HG03045 (cell line): Measurements from ENCODE around the gene ATP2A1.
"Not testable (repeated sequence)": the region's sequence is repeated elsewhere in the genome, so short reads cannot be mapped to it uniquely, and the experiment has no call there.

Experiments used
- ATAC-seq: cut with Tn5 transposase; IDR thresholded peaks from one replicate; pipeline ENCODE4 v1.9.1; 2021; ENCODE audit warnings: mild to moderate bottlenecking, moderate library complexity; ENCODE audit not compliant: unreplicated experiment

ATP2A1 gene

GRCh38 chr16:28858421-28858820, 19.9 kb upstream of the ATP2A1 start:
- ATAC-seq: no peak

DNA sequence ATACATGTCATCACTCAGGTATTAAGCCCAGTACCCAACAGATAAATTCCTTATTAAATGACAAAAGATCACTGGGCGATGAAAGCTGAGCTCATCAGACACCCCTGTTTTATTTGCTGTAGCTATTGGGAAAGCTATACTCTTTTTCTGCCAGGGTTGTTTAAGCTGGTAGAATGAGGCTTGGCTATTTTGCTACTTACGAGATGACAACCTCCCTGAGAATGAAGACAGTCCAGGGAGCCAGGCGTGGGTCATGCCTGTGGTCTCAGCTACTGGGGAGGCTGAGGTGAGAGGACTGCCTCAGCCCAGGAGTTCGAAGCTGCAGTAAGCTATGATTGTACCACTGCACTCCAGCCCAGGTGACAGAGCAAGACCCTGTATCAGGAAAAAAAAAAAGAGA, 19.0 kb upstream of the ATP2A1 start:
- ATAC-seq: no peak

- ATAC-seq: no peak
Observed at GRCh38 chr16:28863929-28864793, 14.1 kb upstream of the ATP2A1 start.

DNA sequence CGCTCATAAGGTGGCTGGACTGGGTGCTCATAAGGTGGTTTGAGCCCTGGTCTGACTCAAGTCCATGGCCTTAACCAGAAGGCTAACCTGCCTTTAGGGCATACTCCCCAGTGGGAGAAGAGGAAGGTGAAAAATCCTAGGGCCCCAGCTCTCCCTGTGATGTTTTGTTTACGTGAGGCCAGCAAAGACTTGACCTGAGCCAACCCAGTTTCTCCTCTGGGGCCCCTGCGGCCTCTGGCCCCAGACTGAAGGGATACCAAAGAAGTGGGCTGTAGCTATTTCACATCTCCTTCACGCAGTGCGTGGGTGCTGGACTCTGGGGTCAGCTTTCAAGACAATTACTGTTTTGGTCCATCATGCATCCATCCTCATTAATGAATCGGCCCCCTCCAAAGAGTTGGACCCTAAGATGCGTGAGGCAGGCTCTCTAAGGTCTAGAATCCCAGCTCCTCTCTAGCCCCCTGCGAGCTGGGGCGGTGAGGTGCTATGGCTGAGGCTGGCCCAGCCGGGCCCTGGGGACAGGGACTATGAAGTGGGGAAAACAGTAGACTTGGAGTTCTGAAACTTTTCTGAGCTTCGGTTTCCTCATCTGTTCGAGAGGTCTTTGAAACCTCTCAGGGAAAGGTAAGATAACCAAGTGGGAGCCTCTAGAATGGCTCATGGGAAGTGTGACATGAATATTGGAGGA, 13.1 kb upstream of the ATP2A1 start:
- ATAC-seq: no peak

GRCh38 chr16:28865722-28866453, 12.4 kb upstream of the ATP2A1 start:
- ATAC-seq: no peak

DNA sequence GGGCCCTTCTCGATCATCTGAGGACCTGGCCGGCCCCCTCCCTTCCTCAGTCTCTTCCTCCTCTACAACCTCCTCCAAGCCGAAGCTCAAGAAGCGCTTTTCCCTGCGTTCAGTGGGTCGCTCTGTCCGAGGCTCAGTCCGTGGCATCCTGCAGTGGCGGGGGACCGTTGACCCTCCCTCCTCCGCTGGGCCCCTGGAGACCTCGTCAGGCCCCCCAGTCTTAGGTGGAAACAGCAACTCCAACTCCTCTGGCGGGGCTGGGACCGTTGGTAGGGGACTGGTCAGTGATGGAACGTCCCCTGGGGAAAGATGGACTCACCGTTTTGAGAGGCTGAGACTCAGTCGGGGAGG, 11.9 kb upstream of the ATP2A1 start:
- no peak for ATAC-seq

DNA sequence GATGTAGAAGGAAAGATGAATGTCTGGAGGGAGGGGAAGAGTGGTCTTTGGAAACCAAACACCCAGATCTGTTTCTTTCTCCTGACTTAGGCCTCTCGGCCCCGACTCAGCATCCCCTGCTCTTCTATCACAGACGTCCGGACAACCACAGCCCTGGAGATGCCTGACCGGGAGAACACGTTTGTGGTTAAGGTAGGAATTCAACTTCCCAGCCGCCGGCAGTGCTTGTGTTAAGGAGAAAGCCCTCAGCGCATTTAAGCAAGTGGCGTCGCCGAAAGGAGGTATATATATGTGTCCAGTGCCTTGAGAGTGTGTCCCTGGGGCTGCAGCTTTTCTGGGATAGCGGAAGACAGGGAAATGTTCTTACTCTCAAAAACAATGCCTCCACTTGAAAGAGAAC, 11.0 kb upstream of the ATP2A1 start:
- no peak for ATAC-seq

DNA sequence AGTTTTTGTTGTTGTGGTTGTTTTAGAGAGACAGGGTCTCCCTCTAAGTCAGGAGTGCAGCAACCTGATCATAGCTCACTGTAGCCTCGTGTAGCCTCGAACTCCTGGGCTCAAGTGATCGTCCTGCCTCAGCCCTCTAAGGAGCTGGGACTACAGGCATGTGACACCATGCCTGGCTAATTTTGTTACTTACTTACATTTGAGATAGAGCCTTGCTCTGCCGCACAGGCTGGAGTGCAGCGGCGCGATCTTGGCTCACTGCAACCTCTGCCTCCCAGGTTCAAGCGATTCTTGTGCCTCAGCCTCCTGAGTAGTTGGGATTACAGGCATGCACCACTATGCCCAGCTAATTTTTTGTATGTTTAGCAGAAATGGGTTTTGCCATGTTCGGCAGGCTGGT, 10.6 kb upstream of the ATP2A1 start:
- ATAC-seq: not testable (repeated sequence)

- no peak for ATAC-seq
Observed at GRCh38 chr16:28869201-28869600, 9.1 kb upstream of the ATP2A1 start.

DNA sequence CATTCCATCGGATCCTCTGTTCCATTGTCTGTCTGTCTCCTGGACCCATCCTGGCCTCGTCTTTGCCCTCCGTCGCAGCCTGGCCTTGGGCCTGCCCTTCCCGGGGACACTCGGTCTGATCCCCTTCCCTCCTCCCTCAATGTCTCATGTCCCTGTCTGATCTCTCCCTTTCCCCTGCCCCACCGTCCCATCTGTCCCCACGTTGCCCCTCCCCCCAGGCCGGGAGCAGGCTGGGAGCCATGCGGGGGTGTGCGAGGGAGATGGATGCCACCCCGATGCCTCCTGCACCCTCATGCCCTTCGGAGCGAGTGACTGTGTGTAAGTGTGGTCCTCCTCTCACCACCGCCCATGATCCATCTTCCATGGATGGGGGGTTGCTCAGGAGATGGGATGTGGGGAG, 5.3 kb upstream of the ATP2A1 start:
- no peak for ATAC-seq

DNA sequence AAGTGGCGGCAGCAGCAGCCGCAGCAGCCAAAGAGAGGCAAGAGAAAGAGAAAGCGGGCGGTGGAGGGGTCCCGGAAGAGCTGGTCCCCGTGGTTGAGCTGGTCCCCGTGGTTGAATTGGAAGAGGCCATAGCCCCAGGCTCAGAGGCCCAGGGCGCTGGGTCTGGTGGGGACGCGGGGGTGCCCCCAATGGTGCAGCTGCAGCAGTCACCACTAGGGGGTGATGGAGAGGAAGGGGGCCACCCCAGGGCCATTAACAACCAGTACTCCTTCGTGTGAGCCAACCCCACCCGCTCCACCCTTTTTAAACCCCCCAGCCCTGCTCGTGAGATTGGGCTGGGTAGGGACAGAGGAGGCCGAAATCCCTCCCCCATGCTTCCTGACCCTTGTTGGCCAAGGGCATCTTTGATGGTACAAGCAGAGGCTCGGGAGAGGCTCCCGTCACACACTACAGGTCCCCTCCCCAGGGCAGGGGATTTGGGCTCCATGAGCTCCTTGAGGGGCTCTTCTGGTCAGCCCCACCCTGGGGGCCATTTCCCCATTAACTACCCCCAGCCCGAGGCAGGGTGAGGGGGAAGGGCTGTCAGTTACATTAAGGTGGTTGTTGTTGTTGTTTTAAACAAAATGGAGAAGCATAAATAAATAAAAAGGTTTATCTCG, 4.6 kb upstream of the ATP2A1 start:
- ATAC-seq: no peak

DNA sequence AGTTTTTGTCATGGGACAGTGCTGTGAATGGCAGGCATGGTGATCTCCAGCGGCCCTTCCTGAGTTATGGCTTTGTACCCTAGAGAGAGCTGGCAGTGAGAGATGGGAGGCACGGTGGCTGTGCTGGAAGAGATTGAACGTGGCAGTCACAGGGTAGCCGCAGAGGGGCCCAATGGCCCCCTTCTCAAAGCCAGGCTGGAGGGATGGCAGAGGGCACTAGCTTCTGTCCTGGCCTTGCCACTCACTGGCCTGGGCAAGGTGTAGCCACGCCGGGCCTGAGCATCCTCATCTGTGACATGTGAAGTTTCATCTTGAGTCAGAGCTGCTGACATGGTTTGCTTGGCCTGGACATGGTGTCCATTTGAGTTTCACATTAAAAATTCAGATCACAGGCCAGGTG, 3.9 kb upstream of the ATP2A1 start:
- no peak for ATAC-seq

- no peak for ATAC-seq
Observed at GRCh38 chr16:28875134-28876018, 2.9 kb upstream of the ATP2A1 start.

- no peak for ATAC-seq
Observed at GRCh38 chr16:28876019-28876659, 2.1 kb upstream of the ATP2A1 start.

GRCh38 chr16:28876973-28877654, 1.2 kb upstream of the ATP2A1 start:
- no peak for ATAC-seq

- ATAC-seq: no peak
Observed at GRCh38 chr16:28877655-28878000, 660 bp upstream of the ATP2A1 start.

DNA sequence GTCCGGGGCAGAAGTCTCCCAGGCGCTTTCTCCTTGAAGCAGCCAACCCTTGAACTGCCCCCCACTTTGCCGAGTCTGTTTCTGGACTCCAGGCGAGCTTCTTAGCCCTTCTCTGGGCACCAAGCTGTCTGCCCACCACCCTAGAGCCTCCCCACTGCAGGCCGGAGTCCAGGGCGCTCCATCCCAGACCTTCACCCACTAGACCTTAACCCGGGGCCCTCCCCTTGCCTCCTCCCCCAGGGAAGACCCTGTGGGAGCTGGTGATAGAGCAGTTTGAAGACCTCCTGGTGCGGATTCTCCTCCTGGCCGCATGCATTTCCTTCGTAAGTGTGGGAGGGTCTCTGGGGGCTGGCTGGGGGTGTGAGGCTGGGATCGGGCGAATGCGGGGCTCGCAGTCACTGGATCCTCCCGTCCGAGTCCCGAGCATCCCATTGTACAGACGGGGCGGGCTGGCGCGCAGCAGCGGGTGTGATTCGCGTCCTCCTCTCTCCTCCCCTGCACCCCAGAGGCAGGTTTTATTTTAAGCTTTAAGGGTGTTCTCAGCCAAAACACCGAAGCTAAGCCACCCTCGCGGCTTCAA, 1.1 kb downstream of the ATP2A1 start:
- ATAC-seq: peak; percentile 28

DNA sequence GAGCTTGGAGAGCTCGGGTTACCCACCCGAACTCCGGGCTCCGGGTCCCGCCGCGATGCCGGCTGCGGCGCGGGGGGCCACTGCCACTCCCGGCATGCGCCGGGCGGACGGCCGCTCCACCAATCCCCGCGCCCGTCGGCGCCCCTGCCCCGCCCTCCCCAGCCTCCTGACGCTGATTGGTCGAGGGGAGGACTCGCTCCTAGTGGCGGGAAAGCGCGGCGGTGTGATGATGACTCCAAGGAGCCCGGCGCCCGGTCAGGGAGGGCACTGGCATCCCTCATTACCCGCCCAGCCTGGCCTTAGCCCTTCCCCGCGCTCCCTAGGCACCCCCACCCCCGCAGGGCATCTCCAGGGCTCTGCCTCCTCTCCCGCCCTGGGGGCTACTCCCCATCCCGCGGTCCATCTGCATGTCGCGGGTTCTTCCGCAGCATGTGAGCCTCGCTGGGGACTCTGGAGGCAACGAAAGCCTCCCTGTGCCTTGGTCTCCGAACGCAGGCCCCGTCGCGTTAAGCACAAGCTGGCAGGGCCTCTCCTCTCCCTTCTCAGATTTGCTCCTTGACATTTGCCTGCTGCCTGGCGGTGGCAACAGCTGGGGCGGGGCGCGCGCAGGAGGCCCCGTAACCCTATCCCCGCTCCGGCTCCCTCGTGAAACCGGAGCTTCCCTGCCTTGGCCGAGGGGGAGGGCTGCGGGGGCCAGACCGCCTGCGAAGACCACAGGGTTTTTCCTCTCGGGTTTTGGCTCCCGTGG, 1.7 kb downstream of the ATP2A1 start:
- ATAC-seq: peak; percentile 86
